Activated naive CD4-positive, alpha-beta T cell treated with anti-CD3 and anti-CD28 coated beads, Interleukin-2, amount 50 U/mL, for 72 hours (primary cell): ENCODE data around the gene SIPA1. TPM values are rescaled to one million over a fixed set of nuclear protein-coding genes. Genes with fewer than 3 reads are reported as not detected.

Experiments used
- ATAC-seq, 2 donors: fragments of 150-1000 bp; cut with Tn5 transposase; 2 replicates each; pipeline ENCODE4 v1.10.0; 2021; ENCODE audit warnings: mild to moderate bottlenecking in 2 of 2, moderate library complexity in 2 of 2
- DNase-seq, 2 donors: peaks; one replicate each; pipeline ENCODE4 v3.0.0; 2021 to 2022; ENCODE audit warnings: low spot score in 2 of 2
- H3K27ac Mint-ChIP-seq, 2 donors: one replicate each; pipeline ENCODE4 v1.8.0; 2022; ENCODE audit warnings: mild to moderate bottlenecking in 2 of 2, mixed read lengths in 2 of 2
- H3K36me3 Mint-ChIP-seq, 2 donors: one replicate each; pipeline ENCODE4 v1.8.0; 2022; ENCODE audit warnings: mixed read lengths in 2 of 2
- H3K9me3 Mint-ChIP-seq, 2 donors: one replicate each; pipeline ENCODE4 v1.8.0; 2022; ENCODE audit warnings: mixed read lengths in 2 of 2
- total RNA-seq, 2 donors: library from RNA; stranded (reverse); gene quantifications; one replicate each; pipeline ENCODE4 v1.2.3, GENCODE V29; 2022

Gene SIPA1
- total RNA-seq, 2 donors from 2014 or later = 185 to 203 TPM

DNA sequence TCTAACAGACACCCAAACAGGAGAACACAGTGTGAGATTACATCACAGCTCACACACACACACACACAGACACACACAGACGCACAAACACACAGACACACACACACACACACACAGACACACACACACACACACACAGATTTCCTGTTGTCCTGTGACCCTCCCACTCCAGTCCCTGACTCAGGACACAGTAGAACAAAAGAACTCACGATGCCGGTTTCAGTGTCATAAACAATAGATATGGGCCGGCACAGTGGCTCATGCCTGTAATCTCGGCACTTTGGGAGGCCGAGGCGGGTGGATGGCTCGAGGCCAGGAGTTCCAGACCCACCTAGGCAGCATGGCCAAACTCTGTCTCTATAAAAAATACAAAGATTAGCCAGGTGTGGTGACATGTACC, 60.3 kb downstream of the SIPA1 start:
- DNase-seq (no peak), ATAC-seq (no peak)
- Mint-ChIP-seq H3K36me3 (no peaks in the 10 kb centered on the region), H3K9me3 (no peaks in the 10 kb centered on the region), H3K27ac (peak overlapping the region in 1 of 2 donors; percentile 73)

DNA sequence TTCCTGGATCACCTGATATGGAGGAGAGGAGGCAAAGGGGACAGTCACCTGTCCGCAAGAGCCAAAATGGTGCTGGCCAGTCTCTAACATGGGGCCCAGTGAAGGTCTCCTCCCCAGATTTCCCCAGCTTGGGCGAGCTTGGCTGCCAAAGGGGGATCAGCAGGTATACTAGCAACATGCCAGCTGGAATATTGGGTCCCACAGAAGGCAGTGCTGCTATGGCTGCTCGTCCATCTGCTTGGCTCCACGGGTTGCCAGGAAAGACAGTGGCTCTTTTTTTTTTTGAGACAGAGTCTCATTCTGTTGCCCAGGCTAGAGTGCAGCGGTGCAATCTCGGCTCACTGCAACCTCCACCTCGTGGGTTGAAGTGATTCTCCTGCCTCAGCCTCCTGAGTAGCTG, 61.4 kb downstream of the SIPA1 start:
- no peak overlapping the region for H3K27ac Mint-ChIP-seq
- no peaks in the 10 kb centered on the region for H3K36me3 Mint-ChIP-seq
- ATAC-seq = no peak
- no peaks in the 10 kb centered on the region for H3K9me3 Mint-ChIP-seq
- no peak for DNase-seq

GRCh38 chr11:65700399-65700798, 62.5 kb downstream of the SIPA1 start:
- no peak for ATAC-seq
- Mint-ChIP-seq H3K36me3 (no peaks in the 10 kb centered on the region), H3K9me3 (no peaks in the 10 kb centered on the region)

More at GRCh38 chr11:65700399-65700798, 62.5 kb downstream of the SIPA1 start:
- H3K27ac Mint-ChIP-seq = no peak overlapping the region
- DNase-seq = no peak

Other genes starting within 250 kb of the SIPA1 start
- gene NEAT1, start 215.3 kb upstream of the SIPA1 start, total RNA-seq = 1,000 to 10,000 TPM in 1 of 2 donors, 100 to 1,000 TPM in 1; 836 to 2,329 TPM
- over 10,000 TPM in 1 of 2 donors, 1,000 to 10,000 TPM in 1; 7,127 to 16,609 TPM for gene MALAT1, start 139.1 kb upstream of the SIPA1 start, total RNA-seq
- 10 to 100 TPM; 74.3 to 93.2 TPM for gene SCYL1, start 113.0 kb upstream of the SIPA1 start, total RNA-seq
- 10 to 100 TPM; 66.6 to 90.4 TPM for gene LTBP3, start 79.7 kb upstream of the SIPA1 start, total RNA-seq
- 10 to 100 TPM; 35.9 to 44.3 TPM for gene ZNRD2, start 67.6 kb upstream of the SIPA1 start, total RNA-seq
- 10 to 100 TPM; 32.6 to 47.1 TPM for gene FAM89B, start 65.6 kb upstream of the SIPA1 start, total RNA-seq
- gene EHBP1L1, start 62.0 kb upstream of the SIPA1 start, total RNA-seq = 100 to 1,000 TPM; 101 to 144 TPM
- under 1 TPM; 0.66 to 0.74 TPM for gene KCNK7, start 42.3 kb upstream of the SIPA1 start, total RNA-seq
- gene MAP3K11, start 23.9 kb upstream of the SIPA1 start, total RNA-seq = 10 to 100 TPM; 73.6 to 76.5 TPM
- gene PCNX3, start 22.3 kb upstream of the SIPA1 start, total RNA-seq = 10 to 100 TPM; 34.8 to 48.1 TPM
- 10 to 100 TPM; 81.7 to 97.8 TPM for gene RELA, start 24.8 kb downstream of the SIPA1 start, total RNA-seq
- gene KAT5, start 74.2 kb downstream of the SIPA1 start, total RNA-seq = 100 to 1,000 TPM in 1 of 2 donors, 10 to 100 TPM in 1; 61.4 to 106 TPM
- gene RNASEH2C, start 82.7 kb downstream of the SIPA1 start, total RNA-seq = 10 to 100 TPM; 40.9 to 93.0 TPM
- 10 to 100 TPM; 10.6 to 25.9 TPM for gene AP5B1, start 142.9 kb downstream of the SIPA1 start, total RNA-seq
- gene OVOL1, start 149.0 kb downstream of the SIPA1 start, total RNA-seq = 1 to 10 TPM in 1 of 2 donors, not detected in 1; 1.6 TPM
- gene SNX32, start 195.9 kb downstream of the SIPA1 start, total RNA-seq = 1 to 10 TPM; 3.8 to 5.0 TPM
- gene CFL1, start 220.1 kb downstream of the SIPA1 start, total RNA-seq = 1,000 to 10,000 TPM in 1 of 2 donors, 100 to 1,000 TPM in 1; 855 to 1,265 TPM
- 10 to 100 TPM; 63.9 to 64.0 TPM for gene MUS81, start 222.3 kb downstream of the SIPA1 start, total RNA-seq
- 10 to 100 TPM; 15.2 to 41.8 TPM for gene EFEMP2, start 234.7 kb downstream of the SIPA1 start, total RNA-seq
- 10 to 100 TPM in 1 of 2 donors, 1 to 10 TPM in 1; 2.2 to 16.8 TPM for gene CTSW, start 241.7 kb downstream of the SIPA1 start, total RNA-seq